HCT116 (cell line): ENCODE measurements around the gene PSKH1. TPM values are rescaled to one million over a fixed set of nuclear protein-coding genes. Genes with fewer than 3 reads are reported as not detected.

Experiments
- ATAC-seq: fragments of 200-7000 bp; cut with Tn5 transposase; 2 replicates; pipeline ENCODE4 v1.9.1; 2020; ENCODE audit warnings: mild to moderate bottlenecking, moderate library complexity
- BruUV-seq: library from RNA; stranded (reverse); fragments of 400-500 nt; replicated peaks from 2 replicates; lab custom pipeline; 2021; lab: Mats Ljungman, UMichigan
- CTCF ChIA-PET: fragments of 300-600 bp; sonication (Branson Sonifier 250); formaldehyde crosslinking; loops from one replicate; lab custom pipeline; 2021; ENCODE audit warnings: antibody characterized with exemption; lab: Charles Lee
- POLR2A ChIA-PET: fragments of 300-600, 350-600 bp; sonication (Branson Sonifier 250); formaldehyde crosslinking; loops from one replicate; lab custom pipeline; 2021; ENCODE audit warnings: antibody characterized with exemption; lab: Charles Lee
- RAD21 ChIA-PET, 2 experiments: fragments of 300-600 bp; sonication (Branson Sonifier 250); formaldehyde crosslinking; loops; one replicate each; lab custom pipeline; 2023; ENCODE audit warnings: low total read pairs in 2 of 2; ENCODE audit not compliant: uncharacterized antibody in 2 of 2, unreplicated experiment in 2 of 2, low non-redundant PET in 1 of 2; lab: Charles Lee
- DNase-seq: peaks from one replicate; pipeline ENCODE4 v3.0.0-alpha.2; 2010; ENCODE audit warnings: low read depth, low spot score
- H2AFZ ChIP-seq: fragments of 200-600 bp; shearing (Covaris generic), sonication (generic); 2 replicates; pipeline ENCODE4 v1.6.1; 2017; ENCODE audit warnings: low read depth, mixed run types, mixed read lengths, antibody characterized with exemption, low read length; ENCODE audit not compliant: poor library complexity, severe bottlenecking
- H3K27ac ChIP-seq: 2 replicates; pipeline ENCODE4 v1.5.1; 2012; ENCODE audit warnings: low read depth, low read length
- H3K27me3 ChIP-seq: fragments of 200-600 bp; sonication (generic); 2 replicates; pipeline ENCODE4 v1.6.1; 2016; ENCODE audit warnings: mixed run types, low read length, mixed read lengths; ENCODE audit not compliant: insufficient read depth
- H3K36me3 ChIP-seq, 2 experiments: fragments of 200-500 bp in 1 of 2; fragments of 200-600 bp in 1 of 2; sonication (Bioruptor generic) in 1 of 2; sonication (generic) in 1 of 2; 2 replicates each; pipeline versions ENCODE4 v1.5.1 to v1.6.1; 2014 to 2016; ENCODE audit warnings: low read length in 2 of 2, inconsistent platforms in 1 of 2, mixed read lengths in 1 of 2, mixed run types in 1 of 2; ENCODE audit not compliant: insufficient read depth in 2 of 2, control insufficient read depth in 1 of 2
- H3K4me1 ChIP-seq, 2 experiments: fragments of 200-600 bp in 1 of 2; sonication (generic) in 1 of 2; 2 replicates each; pipeline versions ENCODE4 v1.5.1 to v1.6.1; 2012 to 2017; ENCODE audit warnings: low read length in 2 of 2, inconsistent platforms in 1 of 2, mild to moderate bottlenecking in 1 of 2, mixed read lengths in 1 of 2, mixed run types in 1 of 2, moderate library complexity in 1 of 2; ENCODE audit not compliant: insufficient read depth in 2 of 2, control insufficient read depth in 1 of 2
- H3K4me2 ChIP-seq: fragments of 200-600 bp; sonication (generic); 2 replicates; pipeline ENCODE4 v1.6.1; 2017; ENCODE audit warnings: mixed run types, low read length, mixed read lengths
- H3K4me3 ChIP-seq, 2 experiments: fragments of 200-600 bp in 1 of 2; sonication (generic) in 1 of 2; replicated peaks in 1 of 2; 2 replicates each; pipeline ENCODE4 v1.5.1; 2011 to 2016; ENCODE audit warnings: low read length in 2 of 2, control low read depth in 1 of 2, low read depth in 1 of 2, mild to moderate bottlenecking in 1 of 2, mixed read lengths in 1 of 2, mixed run types in 1 of 2
- H3K79me2 ChIP-seq: fragments of 200-600 bp; sonication (generic); 2 replicates; pipeline ENCODE4 v1.6.1; 2017; ENCODE audit warnings: mild to moderate bottlenecking, mixed run types, low read length, moderate library complexity, mixed read lengths; ENCODE audit not compliant: insufficient read depth
- H3K9ac ChIP-seq: fragments of 200-600 bp; sonication (generic); 2 replicates; pipeline ENCODE4 v1.6.1; 2016; ENCODE audit warnings: low read length, mixed read lengths
- H3K9me2 ChIP-seq: fragments of 200-600 bp; sonication (generic), shearing (Covaris generic); 2 replicates; pipeline ENCODE4 v1.6.1; 2017; ENCODE audit warnings: mixed run types, mild to moderate bottlenecking, moderate library complexity; ENCODE audit not compliant: insufficient read depth
- H3K9me3 ChIP-seq, 2 experiments: fragments of 200-500 bp in 1 of 2; fragments of 200-600 bp in 1 of 2; sonication (Bioruptor generic) in 1 of 2; sonication (generic) in 1 of 2; 2 replicates each; pipeline ENCODE4 v1.6.1; 2014 to 2017; ENCODE audit warnings: low read length in 2 of 2, mixed read lengths in 2 of 2, inconsistent platforms in 1 of 2, low read depth in 1 of 2, mild to moderate bottlenecking in 1 of 2, mixed run types in 1 of 2, moderate library complexity in 1 of 2; ENCODE audit not compliant: control insufficient read depth in 1 of 2, insufficient read depth in 1 of 2
- H4K20me1 ChIP-seq: fragments of 200-600 bp; sonication (generic), shearing (Covaris generic); 2 replicates; pipeline ENCODE4 v1.6.1; 2017; ENCODE audit warnings: mixed run types, mild to moderate bottlenecking, moderate library complexity; ENCODE audit not compliant: insufficient read depth
- ATF3 ChIP-seq: IDR thresholded peaks from 2 replicates; pipeline ENCODE4 v1.6.1; 2012
- CEBPB ChIP-seq: IDR thresholded peaks from 2 replicates; pipeline ENCODE4 v1.6.1; 2012; ENCODE audit warnings: low read depth
- EGR1 ChIP-seq: IDR thresholded peaks from 2 replicates; pipeline ENCODE4 v1.6.1; 2012; ENCODE audit warnings: low read depth
- FOSL1 ChIP-seq: IDR thresholded peaks from 2 replicates; pipeline ENCODE4 v1.6.1; 2012; ENCODE audit warnings: low read depth
- POLR2A ChIP-seq: IDR thresholded peaks from 2 replicates; pipeline ENCODE4 v1.7.0; 2011; ENCODE audit warnings: borderline replicate concordance; ENCODE audit not compliant: insufficient read depth, insufficient read length; ENCODE audit errors: extremely low read depth
- SP1 ChIP-seq: IDR thresholded peaks from 2 replicates; pipeline ENCODE4 v1.6.1; 2012; ENCODE audit warnings: low read depth
- TCF7L2 ChIP-seq: IDR thresholded peaks from 2 replicates; pipeline ENCODE4 v1.7.0; 2011; ENCODE audit warnings: borderline replicate concordance, inconsistent platforms; ENCODE audit not compliant: insufficient read depth, insufficient read length; ENCODE audit errors: extremely low read depth
- ZBTB33 ChIP-seq: IDR thresholded peaks from 2 replicates; pipeline ENCODE4 v1.6.1; 2011; ENCODE audit warnings: mild to moderate bottlenecking, low read length, moderate library complexity; ENCODE audit not compliant: insufficient replicate concordance; ENCODE audit errors: extremely low read depth
- ZNF274 ChIP-seq: fragments of 200-500 bp; sonication (Bioruptor generic); IDR thresholded peaks from 2 replicates; pipeline ENCODE4 v1.6.1; 2014; ENCODE audit warnings: mild to moderate bottlenecking, low read depth, low read length, inconsistent platforms
- intact Hi-C: fragments of 100-400 bp; cut with micrococcal nuclease; formaldehyde crosslinking; loops from 2 replicates; pipeline ENCODE4 v1.10.0; 2022
- total RNA-seq: library from RNA; stranded (reverse); gene quantifications from one replicate; pipeline ENCODE4 v1.2.1, GENCODE V29; 2021; ENCODE audit not compliant: unreplicated experiment

Gene PSKH1
- total RNA-seq, 1 experiment from 2014 or later = 16.2 TPM

- CTCF ChIA-PET = no interaction called here
- H3K27ac ChIP-seq = no peak overlapping the region
- H3K9me2 ChIP-seq = no peaks in the 10 kb centered on the region
- BruUV-seq = no TSS peak
- H3K9me3 ChIP-seq = no peaks in the 10 kb centered on the region
- H3K4me3 ChIP-seq = no peak overlapping the region
- DNase-seq (no peak), ATAC-seq (no peak)
- H2AFZ ChIP-seq = no peak overlapping the region
- peaks cover 7 to 14% of the 10 kb centered on the region in 2 experiments; a peak in 3 of 4 replicates for H3K36me3 ChIP-seq
- no peaks in the 10 kb centered on the region for H3K27me3 ChIP-seq
- H3K4me1 ChIP-seq = no peaks in the 10 kb centered on the region
- RAD21 ChIA-PET = no interaction called here
- no peak overlapping the region for H3K9ac ChIP-seq
- POLR2A ChIA-PET = no interaction called here
- H4K20me1 ChIP-seq = no peaks in the 10 kb centered on the region
- TF ChIP-seq FOSL1 (no peak), ATF3 (no peak), TCF7L2 (no peak), EGR1 (no peak), POLR2A (no peak), CEBPB (no peak), ZBTB33 (no peak), SP1 (no peak), ZNF274 (no peak)
- no peak overlapping the region for H3K4me2 ChIP-seq
- H3K79me2 ChIP-seq = no peaks in the 10 kb centered on the region
- intact Hi-C loops = no loop called here
Observed at GRCh38 chr16:67950335-67950843, 57.3 kb downstream of the PSKH1 start.
